LNCAP (cell line): ENCODE data around the gene METAP2.

Source experiments
- CTCF ChIP-seq: fragments of 450-650 bp; IDR thresholded peaks from 2 replicates; pipeline ENCODE4 v1.5.1; 2017; ENCODE audit warnings: mild to moderate bottlenecking

METAP2 gene

GRCh38 chr12:95440401-95440800 is 33.6 kb upstream of the METAP2 start:
- no peak for TF ChIP-seq CTCF

GRCh38 chr12:95443459-95443858 is 30.5 kb upstream of the METAP2 start:
- TF ChIP-seq CTCF = no peak

- no peak for TF ChIP-seq CTCF
Observed at GRCh38 chr12:95445884-95446505, 28.0 kb upstream of the METAP2 start.

- TF ChIP-seq CTCF = no peak
Observed at GRCh38 chr12:95446506-95446900, 27.4 kb upstream of the METAP2 start.

- no peak for TF ChIP-seq CTCF
Observed at GRCh38 chr12:95458761-95459160, 15.2 kb upstream of the METAP2 start.

- TF ChIP-seq CTCF = no peak
Observed at GRCh38 chr12:95459310-95459709, 14.6 kb upstream of the METAP2 start.

- no peak for TF ChIP-seq CTCF
Observed at GRCh38 chr12:95460105-95460504, 13.8 kb upstream of the METAP2 start.

- no peak for TF ChIP-seq CTCF
Observed at GRCh38 chr12:95460896-95461295, 13.1 kb upstream of the METAP2 start.
